22Rv1 (cell line): Measurements from ENCODE around the gene PPP1CA.

Experiments
- CTCF ChIP-seq: fragments of 450-650 bp; IDR thresholded peaks from 2 replicates; pipeline ENCODE4 v1.5.1; 2017; ENCODE audit warnings: mild to moderate bottlenecking
- ZFX ChIP-seq: fragments of 450-650 bp; IDR thresholded peaks from 2 replicates; pipeline ENCODE4 v1.6.1; 2017; ENCODE audit warnings: antibody characterized with exemption, borderline replicate concordance

GRCh38 chr11:67378544-67378943, 23.1 kb downstream of the PPP1CA start:
- TF ChIP-seq CTCF (no peak), ZFX (no peak)
